Neuron (in vitro differentiated cells): ENCODE data around the gene CTIF.

Experiments used
- H2AFZ ChIP-seq: one replicate; pipeline ENCODE4 v1.6.1; 2013; ENCODE audit warnings: low read depth, mild to moderate bottlenecking, inconsistent platforms, low read length, moderate library complexity
- H3K27me3 ChIP-seq: one replicate; pipeline ENCODE4 v1.6.1; 2013; ENCODE audit warnings: low read length; ENCODE audit not compliant: insufficient read depth
- H3K36me3 ChIP-seq: one replicate; pipeline ENCODE4 v1.6.1; 2013; ENCODE audit warnings: low read length; ENCODE audit not compliant: insufficient read depth
- H3K4me1 ChIP-seq: one replicate; pipeline ENCODE4 v1.6.1; 2013; ENCODE audit warnings: low read length; ENCODE audit not compliant: insufficient read depth
- H3K4me3 ChIP-seq: 2 replicates; pipeline ENCODE4 v1.5.1; 2013; ENCODE audit warnings: mild to moderate bottlenecking, low read length, moderate library complexity
- H3K9me3 ChIP-seq: one replicate; pipeline ENCODE4 v1.6.1; 2013; ENCODE audit warnings: low read length

CTIF gene

DNA sequence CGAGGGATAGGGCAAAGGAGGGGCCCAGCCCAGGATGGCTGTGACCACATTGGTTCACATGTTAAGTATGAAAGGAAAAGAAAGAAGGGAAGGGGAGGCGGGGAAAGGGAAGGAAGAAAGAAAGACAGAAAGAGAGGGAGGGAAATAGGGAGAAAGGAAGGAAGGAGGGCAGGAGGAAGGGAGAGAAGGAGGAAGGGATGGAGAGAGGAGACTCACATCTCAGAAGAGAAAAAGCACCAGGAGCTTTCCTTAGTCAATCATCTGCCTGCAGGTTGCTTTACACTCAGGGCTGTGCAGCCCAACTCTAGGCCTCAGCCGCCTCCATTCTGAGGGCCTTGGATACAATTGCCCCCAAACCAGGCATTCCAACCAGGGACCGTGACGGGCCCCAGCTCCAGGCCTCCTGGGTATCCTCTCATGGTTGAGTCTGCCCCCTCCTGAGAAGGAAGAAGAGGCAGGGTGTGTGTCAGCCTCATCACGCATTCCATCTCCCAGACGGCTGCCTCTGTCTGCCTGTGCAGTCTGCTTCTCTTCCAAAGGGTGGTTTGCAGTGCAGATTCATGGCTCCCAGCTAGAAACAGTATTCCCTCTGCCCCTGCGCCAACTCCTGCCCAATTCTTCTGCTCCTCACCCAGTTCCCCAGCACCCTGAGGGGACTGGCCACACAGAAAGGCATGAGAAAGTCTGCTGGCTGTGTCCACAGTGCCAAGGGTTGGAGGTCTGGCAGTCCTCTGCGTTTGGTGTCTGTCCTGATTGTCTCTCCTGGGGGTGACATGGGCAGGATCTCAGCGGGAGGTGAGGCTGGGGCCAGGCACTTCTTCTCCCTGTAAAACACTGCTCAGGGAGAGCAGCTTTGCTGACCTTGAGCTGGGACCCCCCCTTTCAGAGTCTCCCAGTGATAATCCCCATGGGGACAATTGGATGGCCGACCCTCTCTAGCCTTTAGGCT, 248.6 kb downstream of the CTIF start:
- H3K27me3 ChIP-seq = no peaks in the 10 kb centered on the region

DNA sequence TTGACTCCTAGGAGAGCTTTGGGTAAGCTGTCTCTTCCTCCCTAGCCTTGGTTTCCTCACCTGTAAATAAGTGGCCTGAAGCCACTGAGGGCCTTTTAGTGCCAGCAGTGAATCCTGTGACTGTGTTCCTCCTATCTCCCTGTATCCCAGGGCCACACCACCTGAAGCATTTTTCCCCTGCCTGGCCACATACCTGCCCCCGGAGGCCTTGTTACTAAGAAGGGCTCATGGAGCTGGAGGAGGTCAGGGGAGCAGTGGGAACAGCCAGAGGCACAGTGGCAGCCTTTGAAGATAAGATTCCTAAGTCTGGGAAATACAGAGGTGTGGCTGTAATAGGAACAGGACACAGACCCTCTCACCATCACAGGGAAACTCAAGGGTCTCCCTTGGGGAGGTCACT, 249.5 kb downstream of the CTIF start:
- Histone ChIP-seq H3K4me1 (peaks cover 14% of the 10 kb centered on the region), H3K9me3 (no peaks in the 10 kb centered on the region), H3K4me3 (no peak overlapping the region), H3K27me3 (no peaks in the 10 kb centered on the region), H3K36me3 (no peaks in the 10 kb centered on the region), H2AFZ (no peak overlapping the region)

More for the DNA sequence above, 248.6 kb downstream of the CTIF start:
- Histone ChIP-seq H3K4me1 (peaks cover 15% of the 10 kb centered on the region), H3K36me3 (no peaks in the 10 kb centered on the region), H3K9me3 (no peaks in the 10 kb centered on the region), H2AFZ (no peak overlapping the region), H3K4me3 (no peak overlapping the region)

DNA sequence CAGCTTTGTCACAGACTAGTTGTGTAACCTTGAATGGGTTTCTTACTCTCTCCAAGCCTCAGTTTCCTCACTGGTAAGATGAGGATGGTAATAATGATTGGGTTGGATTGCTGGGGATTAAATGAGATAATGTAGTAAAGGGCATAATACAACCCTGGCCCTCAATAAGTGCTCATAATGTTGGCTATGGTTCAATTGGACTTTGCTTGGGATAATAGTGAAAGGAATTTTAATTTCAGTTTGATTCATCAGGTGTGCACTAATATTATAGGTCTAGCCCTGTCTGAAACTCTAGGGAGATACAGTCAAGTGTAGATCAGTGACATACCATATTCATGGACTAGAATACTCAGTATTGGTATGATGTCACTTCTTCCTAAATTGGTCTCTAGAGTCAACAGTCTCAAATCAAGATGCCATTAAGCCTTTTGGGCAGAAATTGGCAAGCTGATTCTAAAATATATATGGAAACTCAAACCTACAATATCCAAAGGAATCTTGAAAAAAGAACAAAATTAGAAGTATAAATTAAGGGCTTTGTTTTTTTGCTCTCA, 250.5 kb downstream of the CTIF start:
- H3K4me1 ChIP-seq = peaks cover 14% of the 10 kb centered on the region
- H3K27me3 ChIP-seq = no peaks in the 10 kb centered on the region
- H2AFZ ChIP-seq = no peak overlapping the region
- H3K4me3 ChIP-seq = no peak overlapping the region
- H3K36me3 ChIP-seq = no peaks in the 10 kb centered on the region
- H3K9me3 ChIP-seq = no peaks in the 10 kb centered on the region

DNA sequence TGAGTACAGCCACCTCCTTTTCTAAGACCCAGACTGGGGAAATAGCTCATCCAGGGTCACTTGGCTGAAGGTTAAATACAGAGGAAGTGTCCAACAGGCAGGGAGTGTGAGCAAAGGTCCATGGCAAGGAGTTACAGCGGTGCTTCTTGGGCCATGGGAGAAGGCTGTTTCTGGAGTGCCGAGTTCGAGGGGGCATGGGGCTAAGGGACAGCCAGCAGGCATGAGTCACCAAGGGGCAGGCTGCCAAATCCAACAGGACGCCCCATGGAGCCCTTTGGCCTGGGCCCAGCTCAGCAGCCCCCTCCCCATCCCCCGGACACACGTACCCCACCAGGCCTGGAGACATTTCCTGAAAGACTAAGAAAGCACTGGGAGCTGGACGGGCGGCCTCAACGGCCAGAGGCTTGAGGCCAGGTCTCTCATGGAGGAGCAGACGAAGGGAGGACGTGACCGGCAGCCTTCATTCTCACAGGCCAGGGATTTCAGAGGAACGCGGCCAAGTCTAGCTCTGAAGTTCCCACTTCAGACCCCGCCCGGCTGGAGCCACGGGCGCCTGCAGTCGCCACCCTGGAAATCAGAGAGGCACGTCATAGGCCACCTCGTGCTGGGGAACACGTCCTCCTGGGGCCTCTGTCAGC, 251.5 kb downstream of the CTIF start:
- H3K9me3 ChIP-seq = no peaks in the 10 kb centered on the region
- H2AFZ ChIP-seq = no peak overlapping the region
- H3K36me3 ChIP-seq = no peaks in the 10 kb centered on the region
- H3K27me3 ChIP-seq = no peaks in the 10 kb centered on the region
- no peak overlapping the region for H3K4me3 ChIP-seq
- peaks cover 14% of the 10 kb centered on the region for H3K4me1 ChIP-seq

DNA sequence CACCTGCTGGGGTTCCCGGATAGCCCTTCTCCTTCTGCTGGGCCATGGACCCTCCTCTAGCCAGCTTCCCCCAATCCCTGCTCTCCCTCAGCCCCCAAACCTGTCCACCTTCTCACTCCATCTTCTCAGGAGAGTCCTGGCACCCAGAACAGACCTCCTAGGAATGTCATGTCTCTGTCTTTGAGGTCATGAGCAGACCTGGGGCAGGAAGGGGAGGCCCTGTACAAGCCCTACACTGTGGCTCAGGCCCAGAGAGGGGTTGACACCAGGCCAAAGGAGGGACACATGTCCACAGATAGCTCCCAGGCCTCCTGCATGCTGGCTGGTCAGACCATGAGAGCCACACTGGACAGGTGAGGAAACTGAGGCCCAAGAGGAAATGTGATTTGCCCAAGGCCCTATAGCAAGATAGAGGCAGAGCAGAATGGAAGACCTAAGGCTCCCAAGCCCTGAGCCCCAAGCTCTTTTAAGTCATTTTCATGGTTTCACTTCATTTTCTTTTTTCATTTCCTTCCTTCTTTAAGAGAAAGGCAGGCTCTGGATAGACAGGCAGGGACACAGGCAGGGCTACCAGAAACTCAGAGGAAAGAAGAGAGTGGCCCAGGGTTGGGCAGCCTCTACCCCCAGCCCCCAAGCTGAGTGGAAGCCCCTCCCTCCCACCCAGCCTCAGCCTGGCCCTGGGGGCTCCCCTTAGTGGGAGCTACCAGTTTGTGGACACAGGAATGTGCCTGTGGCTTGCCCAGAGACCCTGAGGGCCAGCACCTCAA, 252.2 kb downstream of the CTIF start:
- H3K4me3 ChIP-seq = no peak overlapping the region
- peaks cover 14% of the 10 kb centered on the region for H3K4me1 ChIP-seq
- H3K36me3 ChIP-seq = no peaks in the 10 kb centered on the region
- H3K27me3 ChIP-seq = no peaks in the 10 kb centered on the region
- no peaks in the 10 kb centered on the region for H3K9me3 ChIP-seq
- no peak overlapping the region for H2AFZ ChIP-seq

DNA sequence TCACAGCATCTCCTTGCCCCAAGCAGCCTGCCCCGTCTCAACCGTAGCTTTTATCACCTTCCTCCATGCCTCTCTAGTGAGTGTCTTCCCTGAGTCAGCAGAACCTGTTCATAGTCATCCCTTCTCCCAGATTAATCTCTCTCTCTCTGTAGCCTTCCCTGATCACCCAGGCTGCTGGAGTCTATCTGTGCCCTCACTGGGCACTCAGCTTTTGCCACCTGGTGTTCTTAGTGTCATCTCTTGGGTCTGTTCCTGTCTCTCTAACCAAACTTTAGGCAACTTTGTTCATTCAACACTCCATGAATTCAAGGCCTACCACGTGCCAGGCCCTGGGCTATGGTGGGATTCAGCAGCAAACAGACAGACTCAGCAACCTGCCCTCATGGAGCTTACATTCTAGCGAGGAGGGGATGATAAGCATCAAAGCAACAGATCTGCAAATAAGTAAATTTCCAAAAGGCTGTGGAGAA, 252.8 kb downstream of the CTIF start:
- no peaks in the 10 kb centered on the region for H3K9me3 ChIP-seq
- no peaks in the 10 kb centered on the region for H3K36me3 ChIP-seq
- H3K27me3 ChIP-seq = no peaks in the 10 kb centered on the region
- H3K4me3 ChIP-seq = no peak overlapping the region
- no peak overlapping the region for H2AFZ ChIP-seq
- H3K4me1 ChIP-seq = peaks cover 14% of the 10 kb centered on the region

DNA sequence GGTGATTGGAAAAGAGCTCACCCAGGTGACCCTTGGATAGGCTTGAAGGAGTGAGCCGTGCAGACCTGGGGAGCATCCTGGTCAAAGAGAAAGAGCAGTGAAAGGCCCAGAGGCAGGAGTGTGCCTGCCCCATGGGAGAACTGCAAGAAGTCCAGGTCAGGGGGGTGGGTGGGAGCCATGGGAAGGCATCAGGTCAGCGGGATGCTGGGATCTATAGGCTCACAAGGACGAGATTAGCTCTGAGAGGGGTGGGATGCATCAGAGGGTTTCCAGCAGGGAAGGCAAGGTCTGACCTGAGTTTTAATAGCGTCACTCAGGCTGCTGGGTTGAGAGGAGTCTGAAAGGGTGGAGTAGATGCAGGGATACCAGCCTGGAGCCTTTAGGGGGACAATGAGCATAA, 253.3 kb downstream of the CTIF start:
- Histone ChIP-seq H3K36me3 (no peaks in the 10 kb centered on the region), H3K4me1 (peaks cover 9% of the 10 kb centered on the region), H3K4me3 (no peak overlapping the region), H3K27me3 (no peaks in the 10 kb centered on the region), H3K9me3 (no peaks in the 10 kb centered on the region), H2AFZ (no peak overlapping the region)

DNA sequence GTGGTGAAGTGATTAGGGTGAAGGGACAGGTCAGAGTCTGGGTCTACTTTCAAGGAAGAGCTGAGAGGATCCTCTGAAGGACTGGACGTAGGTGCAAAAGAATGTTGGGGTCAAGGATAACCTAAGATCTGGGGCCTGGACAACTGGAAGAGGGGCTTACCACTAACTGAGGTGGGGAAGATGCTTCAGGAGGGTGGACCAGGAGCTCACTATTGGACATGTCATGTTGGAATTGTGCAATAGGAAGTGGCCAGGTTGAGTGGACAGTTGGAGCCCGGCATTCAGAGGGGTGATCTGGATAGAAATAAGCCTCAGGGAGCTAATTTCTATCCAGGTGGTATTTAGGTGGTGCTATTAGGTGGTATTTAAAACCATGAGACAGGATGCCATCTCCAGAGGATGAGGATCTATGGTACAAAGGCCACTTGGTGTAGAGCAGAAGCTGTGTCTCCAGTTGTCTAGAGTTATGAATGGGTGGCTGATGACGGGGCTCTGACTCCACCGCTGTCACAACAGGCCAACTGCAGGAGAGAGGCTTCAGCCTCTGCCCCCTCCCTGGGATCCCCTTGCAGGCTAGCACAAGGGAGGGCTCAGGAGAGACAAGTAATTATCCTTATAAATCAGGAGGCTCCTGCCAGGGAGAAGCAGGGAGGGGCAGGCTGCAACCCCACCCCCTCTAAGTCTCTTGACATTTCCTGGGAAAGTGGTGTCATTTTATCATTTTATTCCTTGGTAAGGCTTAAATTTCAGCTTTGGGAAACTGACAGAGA, 254.0 kb downstream of the CTIF start:
- no peaks in the 10 kb centered on the region for H3K27me3 ChIP-seq
- peaks cover 3% of the 10 kb centered on the region for H3K4me1 ChIP-seq
- no peaks in the 10 kb centered on the region for H3K9me3 ChIP-seq
- no peak overlapping the region for H3K4me3 ChIP-seq
- no peak overlapping the region for H2AFZ ChIP-seq
- H3K36me3 ChIP-seq = no peaks in the 10 kb centered on the region

DNA sequence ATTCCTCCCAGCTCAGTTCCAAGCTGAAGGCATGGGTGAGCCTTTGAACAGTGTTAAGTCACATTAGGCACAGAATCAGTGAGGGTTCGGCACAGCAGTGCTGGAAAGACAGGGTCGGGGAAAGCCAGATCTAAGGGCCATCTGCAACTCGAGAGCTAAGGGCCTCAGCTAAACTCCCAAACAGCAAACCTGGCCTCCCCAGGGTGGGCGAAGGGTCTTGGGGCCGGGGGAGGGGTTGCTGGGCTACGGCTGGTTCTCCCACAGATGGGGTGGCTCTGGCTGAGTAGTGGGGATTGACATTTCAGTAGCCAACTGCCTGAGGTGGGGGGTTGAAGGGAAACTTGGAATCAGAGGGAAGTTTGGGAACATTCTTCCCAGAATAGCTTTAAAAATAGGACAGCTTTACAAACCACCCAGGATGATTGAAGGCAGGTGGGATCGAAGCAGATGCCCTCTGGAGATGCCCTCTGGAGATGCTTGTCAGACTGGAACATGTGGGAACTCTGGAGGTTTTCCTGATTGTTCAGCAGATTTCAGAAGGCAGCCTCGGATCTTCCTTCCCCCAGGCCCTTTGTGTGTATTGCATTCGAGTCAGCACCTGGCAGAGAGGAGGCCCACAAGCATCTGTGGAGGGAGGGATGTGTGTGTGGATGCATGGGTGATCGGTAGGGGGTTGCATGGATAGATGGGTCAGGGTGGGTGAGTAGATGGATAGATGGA, 255.6 kb downstream of the CTIF start:
- no peak overlapping the region for H3K4me3 ChIP-seq
- H3K9me3 ChIP-seq = no peaks in the 10 kb centered on the region
- no peaks in the 10 kb centered on the region for H3K36me3 ChIP-seq
- no peaks in the 10 kb centered on the region for H3K4me1 ChIP-seq
- no peak overlapping the region for H2AFZ ChIP-seq
- no peaks in the 10 kb centered on the region for H3K27me3 ChIP-seq

DNA sequence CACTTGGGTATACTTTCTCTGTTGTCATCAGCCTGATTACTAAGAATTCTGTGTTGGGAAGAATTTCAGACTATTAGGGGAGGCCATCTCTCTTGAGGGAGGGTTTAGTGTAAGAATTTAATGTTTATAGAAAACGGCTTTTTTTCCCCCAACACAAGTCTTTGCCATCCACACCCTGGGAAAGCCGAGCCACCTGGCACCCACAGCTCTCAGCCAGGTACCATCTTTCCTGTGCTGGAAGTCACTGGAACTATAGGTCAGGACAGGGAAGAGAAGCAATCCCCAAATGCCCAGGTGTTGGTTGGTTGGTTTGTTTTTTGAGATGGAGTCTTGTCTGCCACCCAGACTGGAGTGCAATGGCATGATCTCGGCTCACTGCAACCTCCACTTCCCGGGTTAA, 256.9 kb downstream of the CTIF start:
- Histone ChIP-seq H3K36me3 (no peaks in the 10 kb centered on the region), H2AFZ (no peak overlapping the region), H3K9me3 (no peaks in the 10 kb centered on the region)

DNA sequence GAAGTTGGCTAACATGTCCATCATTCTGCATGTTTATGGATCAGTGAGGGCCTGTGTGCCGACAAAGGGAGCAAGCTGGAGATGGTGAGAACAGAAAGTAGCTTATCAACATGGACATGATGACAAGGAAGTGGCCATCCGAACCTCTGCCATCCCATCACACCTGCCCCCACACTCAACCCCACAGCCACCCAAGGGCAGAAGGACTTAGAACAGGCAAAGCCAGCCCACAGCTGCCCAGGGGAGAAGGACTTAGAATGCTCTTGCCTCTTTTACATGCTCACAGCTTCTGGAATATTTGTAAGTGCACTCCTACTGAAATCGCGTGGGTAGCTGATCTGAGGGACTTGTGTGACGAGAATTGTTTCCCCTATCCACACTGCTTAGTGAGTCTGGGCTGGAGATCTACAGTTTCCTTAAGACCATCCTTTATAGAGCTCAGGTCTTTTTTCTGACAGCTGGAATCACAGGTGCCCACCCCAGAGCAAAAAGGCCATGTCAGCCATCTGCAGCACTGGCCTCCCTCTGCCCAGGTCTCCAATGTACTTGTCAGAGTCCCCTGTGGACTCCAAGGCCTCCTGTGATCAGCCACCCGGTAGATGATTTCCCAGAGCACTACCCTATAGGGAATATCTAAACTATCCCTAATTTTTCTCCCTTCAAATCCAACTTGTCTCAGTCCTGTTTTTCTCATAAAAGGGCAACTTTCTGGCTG, 257.8 kb downstream of the CTIF start:
- Histone ChIP-seq H2AFZ (no peak overlapping the region), H3K9me3 (no peaks in the 10 kb centered on the region), H3K4me3 (no peak overlapping the region), H3K27me3 (no peaks in the 10 kb centered on the region), H3K36me3 (no peaks in the 10 kb centered on the region), H3K4me1 (no peaks in the 10 kb centered on the region)

More for the DNA sequence above, 256.9 kb downstream of the CTIF start:
- H3K4me3 ChIP-seq = no peak overlapping the region
- H3K27me3 ChIP-seq = no peaks in the 10 kb centered on the region
- H3K4me1 ChIP-seq = no peaks in the 10 kb centered on the region
